ENCODE measurements around the gene FHIP1A.

DNA sequence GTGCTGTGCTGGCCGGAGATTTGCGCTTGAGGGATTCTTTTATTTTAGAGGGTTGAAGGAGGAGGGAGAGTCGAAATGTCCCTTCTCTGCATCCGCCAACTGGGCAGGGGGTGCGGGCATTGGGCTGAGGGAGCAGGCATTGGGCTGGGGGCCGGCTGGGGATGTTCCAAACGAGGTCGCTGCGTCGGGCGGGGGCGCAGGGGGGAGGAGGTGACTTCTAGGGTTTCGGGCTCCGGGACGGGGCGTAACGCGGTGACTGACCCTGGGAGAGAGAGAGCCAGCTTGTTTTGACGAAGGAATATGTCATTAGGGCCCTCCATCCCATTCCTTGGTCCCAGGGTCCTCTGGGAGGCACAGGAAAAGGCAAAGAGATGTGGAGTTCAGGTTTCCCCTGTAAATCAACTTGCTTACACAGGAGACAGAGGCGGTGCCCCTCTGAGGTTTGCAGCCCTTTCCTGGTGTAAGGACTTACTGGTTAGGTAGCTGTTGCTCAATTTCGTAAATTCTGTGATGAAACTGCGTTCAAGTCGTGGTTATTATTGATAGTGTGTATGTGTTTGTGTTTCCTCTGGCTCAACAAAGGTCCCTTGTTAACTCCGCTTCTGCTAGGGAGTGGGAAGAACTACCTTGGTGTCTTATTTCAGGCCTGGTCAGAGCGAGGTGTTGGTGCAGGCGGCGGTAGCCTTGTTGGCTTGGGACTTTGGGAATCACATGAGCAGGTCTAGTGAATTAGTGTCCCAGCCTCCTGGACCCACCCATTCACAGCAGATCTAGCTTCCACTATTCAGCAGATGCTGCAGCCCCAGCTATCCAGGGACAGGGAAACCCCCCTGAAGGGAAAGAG, 716 bp downstream of the FHIP1A start:
- TF ChIP-seq, protein P1, sequence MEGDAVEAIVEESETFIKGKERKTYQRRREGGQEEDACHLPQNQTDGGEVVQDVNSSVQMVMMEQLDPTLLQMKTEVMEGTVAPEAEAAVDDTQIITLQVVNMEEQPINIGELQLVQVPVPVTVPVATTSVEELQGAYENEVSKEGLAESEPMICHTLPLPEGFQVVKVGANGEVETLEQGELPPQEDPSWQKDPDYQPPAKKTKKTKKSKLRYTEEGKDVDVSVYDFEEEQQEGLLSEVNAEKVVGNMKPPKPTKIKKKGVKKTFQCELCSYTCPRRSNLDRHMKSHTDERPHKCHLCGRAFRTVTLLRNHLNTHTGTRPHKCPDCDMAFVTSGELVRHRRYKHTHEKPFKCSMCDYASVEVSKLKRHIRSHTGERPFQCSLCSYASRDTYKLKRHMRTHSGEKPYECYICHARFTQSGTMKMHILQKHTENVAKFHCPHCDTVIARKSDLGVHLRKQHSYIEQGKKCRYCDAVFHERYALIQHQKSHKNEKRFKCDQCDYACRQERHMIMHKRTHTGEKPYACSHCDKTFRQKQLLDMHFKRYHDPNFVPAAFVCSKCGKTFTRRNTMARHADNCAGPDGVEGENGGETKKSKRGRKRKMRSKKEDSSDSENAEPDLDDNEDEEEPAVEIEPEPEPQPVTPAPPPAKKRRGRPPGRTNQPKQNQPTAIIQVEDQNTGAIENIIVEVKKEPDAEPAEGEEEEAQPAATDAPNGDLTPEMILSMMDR (IDR thresholded peaks at IDR 0.05) = no peak
- no peak for TF ChIP-seq POLR2A (IDR thresholded peaks at IDR 0.05)

Data from adrenal gland (tissue), 5 donors.